GM18502 (cell line): Measurements from ENCODE around the gene RALA.
"Not testable (repeated sequence)": the region's sequence is repeated elsewhere in the genome, so short reads cannot be mapped to it uniquely, and the experiment has no call there.

Source experiments
- ATAC-seq: cut with Tn5 transposase; IDR thresholded peaks from one replicate; pipeline ENCODE4 v1.9.1; 2021; ENCODE audit warnings: mild to moderate bottlenecking; ENCODE audit not compliant: unreplicated experiment, poor library complexity

Gene RALA

DNA sequence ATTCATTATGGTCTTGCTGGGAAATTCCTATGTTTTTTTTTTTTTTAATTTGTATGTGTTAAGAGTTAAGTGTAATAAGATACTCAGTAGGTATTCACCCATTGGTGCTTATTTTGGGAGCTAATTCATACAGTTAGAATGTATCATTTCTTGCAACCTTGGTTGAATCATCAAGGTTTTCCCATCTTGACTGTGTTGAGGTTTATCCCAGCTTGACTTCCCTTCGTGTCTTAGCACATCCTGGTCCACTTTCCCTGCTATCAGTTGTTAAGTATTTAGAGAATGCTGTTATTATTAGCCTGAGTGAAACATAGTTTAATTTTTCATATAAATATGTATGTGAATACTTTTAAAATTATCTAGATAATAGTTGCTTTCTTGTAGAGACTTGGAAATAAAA lies 20.8 kb downstream of the RALA start:
- ATAC-seq = no peak

DNA sequence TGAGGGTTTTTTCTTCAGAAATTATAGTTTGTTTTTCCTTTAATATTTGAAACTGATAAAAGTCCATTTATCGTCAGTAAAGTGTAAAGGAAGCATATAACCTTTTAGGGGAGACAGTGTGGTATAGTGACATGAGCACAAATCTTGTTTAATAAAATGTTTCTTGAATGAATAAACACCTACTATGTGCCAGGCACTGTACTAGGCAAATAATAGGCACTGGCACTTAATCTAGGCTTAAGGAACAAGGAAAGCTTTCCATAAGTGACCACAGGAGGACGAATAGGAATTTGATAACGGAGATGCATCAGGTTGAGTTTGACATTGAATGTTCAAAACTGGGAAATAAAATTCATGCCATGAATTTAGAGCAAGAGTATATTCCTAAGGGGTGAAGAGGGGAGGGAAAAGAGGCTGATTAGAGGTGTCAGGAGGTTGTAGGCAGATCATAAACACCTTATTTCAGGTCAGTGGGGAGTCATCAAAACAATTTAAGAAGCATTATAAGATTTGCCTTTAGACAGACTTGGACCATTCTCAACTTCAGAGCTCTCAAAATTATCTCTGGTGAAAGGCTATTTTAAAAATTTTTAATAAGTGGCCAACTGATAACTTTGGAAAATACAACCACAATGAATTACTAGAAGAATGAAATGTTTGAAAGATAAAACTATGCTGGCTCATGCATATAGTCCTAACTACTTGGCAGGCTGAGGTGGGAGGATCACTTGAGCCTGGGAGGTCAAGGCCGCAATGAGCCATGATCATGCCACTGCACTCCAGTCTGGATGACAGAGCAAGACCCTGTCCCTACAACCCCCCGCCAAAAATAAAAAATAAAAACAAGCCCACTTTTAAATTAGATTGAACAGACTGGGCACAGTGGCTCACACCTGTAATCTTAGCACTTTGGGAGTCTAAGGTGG lies 22.4 kb downstream of the RALA start:
- no peak for ATAC-seq

DNA sequence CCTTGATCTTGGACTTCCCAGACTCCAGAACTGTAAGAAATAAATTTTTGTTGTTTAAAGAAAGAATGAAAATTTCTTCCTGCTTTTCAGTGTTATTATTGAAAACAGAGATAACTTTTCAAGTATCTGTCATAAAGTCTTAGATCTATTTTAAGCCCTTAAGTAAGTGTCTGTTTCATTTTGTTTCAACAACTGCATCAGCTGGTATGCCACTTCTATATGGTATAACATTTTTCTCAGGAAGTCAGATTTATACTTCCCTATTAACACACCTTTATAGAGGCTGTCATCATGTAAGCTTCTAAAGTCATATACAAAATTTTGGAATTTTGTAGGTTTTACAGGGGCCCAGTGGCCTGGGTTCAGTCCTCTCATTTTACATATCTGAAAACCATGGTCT lies 24.4 kb downstream of the RALA start:
- no peak for ATAC-seq

DNA sequence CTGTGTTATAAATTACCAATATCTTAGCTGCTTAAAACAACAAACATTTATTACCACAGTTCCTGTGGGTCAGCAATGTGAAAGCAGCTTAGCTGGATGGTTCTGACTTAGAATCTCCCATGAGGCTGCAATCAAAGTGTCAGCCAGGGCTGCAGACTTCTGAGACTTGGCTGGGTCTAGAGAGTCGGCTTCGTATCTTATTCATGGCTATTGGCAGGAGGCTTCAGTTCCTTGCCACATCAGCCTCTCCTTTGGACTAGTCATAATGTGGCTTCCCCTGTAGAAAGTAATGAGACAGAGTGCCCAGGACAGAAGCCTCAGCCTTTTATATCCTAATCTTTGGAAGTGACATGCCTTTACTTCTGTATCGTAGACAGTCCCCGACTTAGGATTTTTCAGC lies 27.3 kb downstream of the RALA start:
- no peak for ATAC-seq

DNA sequence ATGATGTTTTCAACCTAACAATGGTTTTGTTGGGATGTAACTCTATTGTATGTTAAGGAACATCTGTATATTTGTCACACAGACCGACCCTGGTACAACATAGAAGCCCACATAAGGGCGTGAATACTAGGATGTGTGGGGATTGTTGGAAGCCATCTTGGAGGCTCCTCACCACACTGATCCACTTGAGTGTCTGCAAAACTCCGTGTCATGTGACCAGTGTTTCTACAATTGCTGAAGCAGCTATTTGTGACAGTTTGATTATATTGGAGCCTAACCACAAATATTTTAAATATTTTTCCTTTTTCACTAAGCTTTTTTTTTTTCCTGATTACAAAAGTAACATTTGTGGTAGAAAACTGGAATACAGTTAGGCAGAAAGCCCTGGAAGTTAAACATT lies 27.9 kb downstream of the RALA start:
- ATAC-seq = no peak

DNA sequence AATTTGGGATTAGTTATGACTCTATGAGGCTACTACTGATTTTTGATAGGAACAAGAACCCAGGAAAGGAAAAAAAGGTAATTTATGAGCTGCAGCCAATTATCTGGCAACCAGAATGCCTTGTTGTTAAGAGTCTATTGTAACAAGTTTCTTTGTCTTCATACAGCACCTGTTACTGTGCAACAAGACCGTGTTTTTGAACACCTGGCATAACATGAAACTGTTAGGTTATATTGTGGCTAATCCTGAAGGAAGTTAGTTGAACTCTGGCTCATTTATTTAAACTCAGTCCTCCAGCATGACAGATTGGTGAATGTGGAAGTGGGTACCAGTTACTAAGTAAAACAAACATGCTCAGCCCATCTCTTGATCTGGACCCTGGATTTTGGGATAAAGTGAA lies 33.0 kb downstream of the RALA start:
- no peak for ATAC-seq

DNA sequence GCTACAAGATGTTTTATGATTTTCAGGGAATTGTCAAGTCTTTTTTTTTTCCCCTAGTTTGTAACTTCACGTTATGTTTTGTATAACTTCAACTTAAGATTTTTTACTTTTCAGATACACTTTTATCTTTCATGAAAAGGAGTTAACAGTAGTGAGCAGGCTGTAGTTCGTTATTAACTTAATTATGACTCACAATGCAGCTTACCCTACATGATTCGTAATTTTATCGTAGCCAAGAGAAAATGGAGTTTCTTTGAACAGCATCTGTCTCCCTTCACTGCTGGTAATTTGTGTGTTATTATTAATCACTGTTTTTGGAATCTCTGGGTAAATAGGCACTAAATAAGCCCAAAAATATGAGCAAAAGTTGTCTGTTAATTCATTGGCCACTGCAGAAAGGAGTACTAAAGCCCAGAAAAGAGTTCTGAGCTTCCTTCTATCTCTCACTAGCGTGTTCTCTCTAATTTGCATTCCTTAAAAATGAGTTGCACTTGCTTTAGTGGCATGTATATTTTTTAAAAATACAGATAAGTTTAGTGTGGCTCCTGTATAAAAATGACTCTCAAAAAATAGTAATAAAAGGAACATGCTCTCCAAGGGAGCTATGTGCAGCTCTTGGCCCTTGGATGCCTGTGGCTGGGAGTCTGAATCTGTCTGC lies 36.1 kb downstream of the RALA start:
- no peak for ATAC-seq

DNA sequence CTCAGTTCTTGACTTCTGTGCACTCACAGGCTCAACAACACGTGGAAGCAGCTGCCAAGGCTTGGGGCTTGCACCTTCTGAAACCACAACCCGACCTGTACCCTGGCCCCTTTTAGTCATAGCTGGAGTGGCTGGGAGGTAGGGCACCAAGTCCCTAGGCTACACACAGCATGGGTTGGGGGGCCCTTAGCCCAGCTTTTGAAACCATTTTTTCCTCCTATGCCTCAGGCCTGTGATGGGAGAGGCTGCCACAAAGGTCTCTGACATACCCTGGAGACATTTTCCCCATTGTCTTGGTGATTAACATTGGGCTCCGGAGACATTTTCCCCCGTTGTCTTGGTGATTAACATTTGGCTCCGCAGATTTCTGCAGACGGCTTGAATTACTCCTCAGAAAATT lies 38.6 kb downstream of the RALA start:
- no peak for ATAC-seq

DNA sequence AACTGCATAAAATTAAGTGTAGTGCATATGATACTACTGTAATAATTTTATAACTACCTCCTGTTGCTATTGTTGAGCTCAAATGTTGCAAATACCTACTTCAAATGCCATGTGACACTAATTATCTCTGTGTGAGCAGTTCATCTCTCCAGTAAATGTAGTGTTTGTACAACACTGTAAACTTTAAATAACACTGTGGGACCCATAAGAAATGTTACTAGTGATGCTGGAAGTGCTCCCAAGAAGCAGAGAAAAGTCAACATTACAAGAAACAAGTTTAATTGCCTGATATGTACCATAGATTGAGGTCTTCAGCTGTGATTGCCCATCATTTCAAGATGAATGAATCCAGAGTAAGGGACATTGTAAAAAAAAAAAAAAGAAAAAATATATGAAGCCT lies 39.9 kb downstream of the RALA start:
- ATAC-seq = no peak

DNA sequence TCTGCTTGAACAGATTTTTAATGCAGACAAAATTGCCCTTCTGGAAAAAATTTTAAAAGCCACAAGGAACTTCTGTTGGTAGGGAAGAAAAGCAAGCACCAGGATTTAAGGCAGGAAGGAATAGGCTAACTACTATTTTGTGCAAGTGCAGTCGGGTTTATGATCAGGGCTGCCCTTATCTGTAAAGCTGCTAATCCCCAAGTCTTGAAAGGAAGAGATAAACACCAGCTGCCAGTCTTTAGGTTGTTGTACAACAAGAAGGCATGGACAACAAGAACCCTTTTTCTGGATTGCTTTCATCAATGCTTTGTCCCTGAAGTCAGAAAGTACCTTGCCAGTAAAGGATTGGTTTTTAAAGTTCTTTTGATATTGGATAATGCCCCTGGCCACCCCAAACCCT lies 40.7 kb downstream of the RALA start:
- ATAC-seq = no peak

DNA sequence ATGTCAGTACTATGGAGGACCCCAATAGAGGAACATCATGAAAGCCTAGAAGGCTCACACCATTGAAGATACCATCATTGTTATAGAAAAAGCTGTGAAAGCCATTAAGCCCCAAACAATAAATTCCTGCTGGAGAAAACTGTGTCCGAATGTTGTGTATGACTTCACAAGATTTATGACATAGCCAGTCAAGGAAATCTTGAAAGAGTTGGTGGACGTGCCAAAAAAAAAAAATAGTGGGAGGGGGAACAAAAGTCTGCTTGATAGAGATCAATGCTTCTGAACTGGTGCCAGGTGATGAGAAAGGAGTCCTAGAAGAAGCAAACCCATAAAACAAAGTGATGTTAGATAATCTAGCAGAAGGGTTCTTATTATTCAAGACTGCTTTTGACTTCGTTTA lies 41.2 kb downstream of the RALA start:
- ATAC-seq = no peak

DNA sequence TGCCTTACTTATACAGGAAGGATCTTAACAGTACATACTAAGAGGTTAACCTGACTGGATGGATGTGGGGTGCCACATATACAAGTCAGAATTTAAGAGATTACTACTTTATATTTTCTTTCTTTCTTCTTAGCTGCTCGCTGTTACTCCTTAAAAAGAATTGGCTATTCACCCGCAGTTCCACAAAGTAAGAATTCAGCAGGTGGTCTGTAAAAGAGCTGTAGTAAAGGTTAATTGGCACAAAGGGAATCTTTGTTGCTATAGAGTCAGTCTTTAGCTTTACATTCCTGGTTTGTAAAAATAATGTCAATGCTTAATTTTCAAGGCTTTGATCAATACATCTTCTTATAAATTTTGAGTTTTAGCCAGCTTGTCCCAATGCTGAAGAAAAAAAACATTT lies 43.2 kb downstream of the RALA start:
- ATAC-seq = no peak

DNA sequence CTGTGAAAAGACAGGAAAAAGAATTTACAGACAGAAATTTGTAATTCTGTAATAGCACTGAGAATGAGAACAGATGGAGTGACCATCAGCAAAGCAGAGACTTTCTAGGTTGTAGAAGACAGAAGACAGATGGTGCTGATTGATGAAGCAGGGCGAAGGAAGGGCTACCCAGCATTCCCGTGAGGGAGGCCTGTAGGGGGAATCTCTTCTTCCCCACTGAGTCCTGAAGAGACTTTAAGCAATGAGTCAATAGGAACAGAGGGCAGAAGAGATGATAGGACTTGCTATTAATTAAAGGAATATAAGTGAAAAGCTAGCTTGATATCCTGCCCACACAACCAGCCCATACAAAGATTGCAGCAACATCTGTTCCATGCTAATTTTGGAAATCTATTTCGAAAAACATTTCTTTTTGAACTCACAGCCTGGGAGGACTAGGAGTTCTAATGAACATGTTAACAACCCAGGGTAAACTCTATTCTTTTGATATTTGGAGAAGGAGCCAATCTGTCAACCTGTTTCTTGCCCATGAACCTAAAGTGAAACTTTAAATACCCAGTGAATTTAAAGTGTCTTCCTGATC lies 44.1 kb downstream of the RALA start:
- ATAC-seq = no peak

DNA sequence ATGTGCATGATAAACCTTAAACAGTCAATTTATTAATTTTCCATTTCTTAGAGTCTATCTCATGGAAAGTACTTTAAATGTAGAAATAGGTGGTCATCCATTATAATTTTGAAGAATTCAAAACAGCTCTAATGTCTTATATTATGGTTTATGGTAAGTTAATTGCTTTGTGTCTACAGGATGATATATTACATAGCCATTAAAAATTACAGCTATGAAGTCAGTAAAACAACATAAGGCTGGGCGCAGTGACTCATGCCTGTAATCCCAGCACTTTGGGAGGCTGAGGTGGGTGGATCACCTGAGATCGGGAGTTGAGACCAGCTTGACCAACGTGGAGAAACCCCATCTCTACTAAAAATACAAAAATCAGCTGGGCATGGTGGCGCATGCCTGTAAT lies 44.9 kb downstream of the RALA start:
- not testable (repeated sequence) for ATAC-seq

DNA sequence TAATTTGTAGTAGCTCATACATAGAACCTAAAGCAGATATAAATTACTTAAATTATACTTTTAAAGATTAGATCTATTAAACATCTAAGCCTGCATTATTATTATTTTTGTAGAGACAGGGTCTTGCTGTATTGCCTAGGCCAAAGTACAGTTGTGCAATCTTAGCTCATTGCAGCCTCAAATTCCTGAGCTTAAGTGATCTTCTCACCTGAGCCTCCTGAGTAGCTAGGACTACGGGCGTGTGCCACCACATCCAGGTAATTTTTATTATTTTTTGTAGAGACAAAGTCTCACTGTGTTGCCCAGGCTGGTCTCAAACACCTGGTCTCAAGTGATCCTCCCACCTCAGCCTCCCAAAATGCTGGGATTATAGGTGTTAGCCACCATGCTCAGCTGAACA lies 46.7 kb downstream of the RALA start:
- ATAC-seq = no peak

DNA sequence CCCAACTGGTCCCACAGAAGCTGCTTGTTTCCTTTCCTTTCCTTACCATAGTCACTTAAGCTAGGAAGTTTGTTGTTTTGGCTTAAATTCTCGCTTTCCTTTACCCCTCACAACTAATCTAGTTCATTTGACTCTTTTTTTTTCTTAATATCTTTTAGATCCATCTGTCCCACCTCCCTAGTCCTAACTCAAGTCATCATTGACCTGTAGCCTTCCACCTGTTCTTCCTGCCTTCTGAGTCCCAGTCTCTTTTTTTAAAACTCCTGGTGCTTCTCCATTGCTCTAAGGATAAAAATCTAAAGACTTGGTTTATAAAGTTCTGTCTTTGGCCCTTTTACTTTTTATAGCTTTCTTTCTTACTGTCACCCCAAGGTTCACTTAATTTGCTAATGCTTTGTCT lies 47.6 kb downstream of the RALA start:
- no peak for ATAC-seq

DNA sequence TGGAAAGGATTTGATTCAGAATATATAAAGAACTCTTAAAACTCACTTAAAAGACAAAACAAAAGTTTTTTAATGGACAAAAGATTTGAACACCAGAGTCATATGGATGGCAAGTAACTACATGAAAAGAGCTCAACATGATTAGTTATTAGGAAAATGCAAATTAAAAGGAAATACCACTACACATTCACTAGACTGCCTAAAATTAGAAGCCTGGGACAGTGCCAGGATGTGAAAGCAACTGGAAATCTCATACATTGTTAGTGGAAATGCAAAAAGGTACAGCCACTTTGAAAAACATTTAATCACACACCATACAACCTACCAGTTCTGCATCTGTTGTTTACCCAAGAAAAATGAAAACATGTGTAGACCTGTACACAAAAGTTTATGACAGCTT lies 48.8 kb downstream of the RALA start:
- no peak for ATAC-seq

DNA sequence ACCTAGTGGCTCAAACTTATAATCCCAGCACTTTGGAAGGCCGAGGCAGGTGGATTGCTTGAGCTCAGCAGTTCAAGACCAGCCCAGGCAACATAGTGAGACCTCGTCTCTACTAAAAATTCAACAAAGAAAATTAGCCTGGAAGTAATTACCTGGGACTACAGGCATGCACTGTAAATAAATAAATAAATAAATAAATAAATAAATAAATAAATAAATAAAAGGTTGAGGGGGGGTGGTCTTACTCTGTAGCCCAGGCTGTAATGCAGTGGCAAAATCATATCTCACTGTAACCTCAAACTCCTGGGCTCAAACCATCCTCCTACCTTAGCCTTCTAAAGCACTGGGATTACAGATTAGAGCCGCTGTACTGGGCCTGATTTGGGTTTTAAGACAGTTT lies 50.5 kb downstream of the RALA start:
- no peak for ATAC-seq

DNA sequence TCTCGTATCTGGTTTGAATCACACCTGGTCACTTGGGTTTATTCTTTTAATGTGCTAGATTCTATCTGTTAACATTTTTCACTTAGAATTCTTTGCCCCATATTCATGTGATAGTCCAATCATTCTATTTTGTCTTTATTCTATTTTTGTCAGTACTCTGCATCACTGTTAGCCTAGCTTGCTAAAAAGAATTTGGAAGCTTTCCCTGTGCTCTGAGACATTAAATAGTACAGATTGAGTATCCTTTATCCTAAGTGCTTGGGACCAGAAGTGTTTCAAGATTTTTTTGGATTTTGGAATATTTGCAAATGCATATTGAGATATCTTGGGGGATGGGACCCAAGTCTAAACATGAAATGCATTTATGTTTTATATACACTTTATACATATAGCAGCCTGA lies 51.0 kb downstream of the RALA start:
- no peak for ATAC-seq

DNA sequence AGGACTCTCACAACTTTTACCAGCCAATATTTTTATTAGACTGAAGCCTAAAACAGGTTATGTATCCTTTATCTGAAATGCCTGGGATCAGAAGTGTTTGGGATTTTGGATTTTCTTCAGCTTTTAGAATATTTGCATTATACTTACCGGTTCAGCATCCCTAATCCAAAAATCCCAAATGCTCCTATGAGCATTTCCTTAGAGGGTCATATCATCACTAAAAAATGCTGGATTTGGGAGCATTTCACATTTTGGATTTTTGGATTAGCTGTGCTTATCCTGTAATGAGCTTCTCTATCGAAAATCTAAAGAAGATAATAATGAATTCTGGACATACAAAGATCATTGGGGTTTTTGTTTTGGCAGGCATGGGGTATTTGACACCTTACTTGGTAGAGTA lies 53.0 kb downstream of the RALA start:
- no peak for ATAC-seq

DNA sequence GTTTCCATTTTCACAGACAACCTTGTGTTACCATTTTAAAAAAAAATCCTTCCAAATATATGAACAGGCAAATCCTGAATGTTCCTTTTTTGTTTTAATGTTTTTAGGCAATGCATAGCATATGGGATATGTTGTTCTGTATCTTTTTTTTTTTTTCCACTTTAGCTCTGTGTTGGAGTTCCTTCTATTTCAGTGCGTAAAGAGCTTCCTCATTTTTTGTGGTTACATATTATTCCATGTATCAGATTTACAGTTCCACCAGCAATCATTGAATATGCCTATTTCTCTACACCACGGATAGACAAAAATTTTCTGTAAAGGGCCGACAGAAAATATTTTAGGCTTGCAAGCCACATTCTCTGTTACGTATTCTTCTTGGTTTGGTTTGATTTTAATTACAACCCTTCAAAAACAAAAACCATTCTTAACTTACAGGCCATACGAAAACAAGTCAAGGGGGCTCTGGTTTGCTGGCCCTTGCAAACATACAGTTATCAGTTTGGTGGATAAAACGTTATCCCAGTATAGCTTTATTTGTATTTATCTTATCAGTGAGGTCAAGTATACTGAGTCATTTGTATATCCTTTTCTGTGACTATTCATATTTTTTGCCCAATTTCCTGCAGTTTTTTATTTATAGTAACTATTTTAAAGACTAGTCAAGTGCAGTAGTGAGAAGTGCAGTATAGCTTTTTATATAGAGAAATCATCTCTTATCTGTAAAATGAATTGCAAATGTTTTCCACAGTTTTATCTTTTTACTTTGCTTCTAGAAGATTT lies 55.7 kb downstream of the RALA start:
- ATAC-seq = no peak
